Superior temporal gyrus (tissue), 1 donor: ENCODE results near the gene SNX18.
"Not testable (repeated sequence)": the region's sequence is repeated elsewhere in the genome, so short reads cannot be mapped to it uniquely, and the experiment has no call there.

ENCODE experiments used
- DNase-seq: peaks from one replicate; pipeline ENCODE4 v3.0.0-alpha.2; 2016; ENCODE audit errors: extremely low spot score

The SNX18 gene

GRCh38 chr5:54518818-54519508, 1.4 kb downstream of the SNX18 start:
- DNase-seq, result no peak

- DNase-seq, result no peak
Observed at GRCh38 chr5:54519509-54519876, 1.9 kb downstream of the SNX18 start.

DNA sequence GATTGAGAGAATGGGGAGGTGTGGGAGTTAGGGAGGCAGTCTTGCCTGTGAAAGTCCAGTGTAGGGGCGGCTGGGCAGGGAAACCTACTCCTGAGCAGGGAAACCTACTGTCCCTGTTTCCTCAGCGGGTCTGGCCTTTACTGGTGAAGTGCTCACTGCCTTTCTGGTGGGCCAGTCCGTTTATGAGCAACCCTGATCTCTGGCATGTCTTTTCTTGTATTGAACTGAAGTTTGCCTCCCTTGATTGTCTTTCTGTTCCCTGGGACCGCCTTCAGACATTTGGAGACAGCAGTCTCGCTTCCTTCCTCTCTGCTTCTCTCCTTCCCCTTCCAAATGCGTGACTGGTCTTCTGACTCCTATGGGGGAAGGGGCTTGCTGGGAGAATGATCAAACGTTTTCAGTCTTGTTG, 2.9 kb downstream of the SNX18 start:
- DNase-seq, result peak; percentile 54

DNA sequence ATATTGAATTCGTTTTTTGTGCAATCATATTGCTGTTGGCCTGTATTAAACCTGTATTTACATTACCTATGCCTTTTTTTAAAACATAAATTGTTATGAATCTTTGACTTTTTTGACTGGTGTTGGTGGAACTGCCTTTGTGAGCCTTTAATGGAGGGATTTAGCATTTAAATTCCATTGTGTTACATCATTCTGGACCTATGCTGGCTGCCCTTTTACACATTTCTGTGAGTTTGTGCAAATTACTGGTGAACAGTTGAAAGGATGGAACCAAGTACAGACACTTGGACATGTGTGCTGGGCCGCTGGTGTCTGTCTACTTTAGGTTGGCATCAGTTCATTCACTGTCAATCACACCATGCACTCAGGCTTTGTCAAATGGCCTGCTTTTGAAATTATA, 3.4 kb downstream of the SNX18 start:
- no peak for DNase-seq

GRCh38 chr5:54521856-54522479, 4.4 kb downstream of the SNX18 start:
- DNase-seq, result peak; percentile 12

- peak; percentile 14 for DNase-seq
Observed at GRCh38 chr5:54523534-54523933, 6.0 kb downstream of the SNX18 start.

DNA sequence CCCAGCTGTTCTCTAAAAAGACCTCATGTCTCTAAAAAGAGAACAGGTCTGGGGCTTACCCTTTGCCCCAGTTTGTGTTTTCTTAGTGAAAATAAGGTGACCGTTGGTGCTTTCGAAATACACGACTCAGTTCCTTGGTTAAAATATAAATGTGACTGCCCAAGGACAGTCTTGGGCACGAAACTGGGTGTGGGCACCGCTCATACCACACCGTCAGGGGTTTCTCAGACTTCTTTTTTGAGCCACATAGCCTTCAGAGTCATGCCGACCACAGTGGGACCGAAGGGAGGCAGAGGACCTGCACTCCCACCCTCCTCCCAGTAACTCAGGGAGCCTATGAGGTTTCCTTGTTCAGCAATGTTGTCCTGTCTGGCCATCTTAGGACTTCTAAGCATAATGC, 6.5 kb downstream of the SNX18 start:
- peak; percentile 19 for DNase-seq

GRCh38 chr5:54524704-54525103, 7.1 kb downstream of the SNX18 start:
- no peak for DNase-seq

DNA sequence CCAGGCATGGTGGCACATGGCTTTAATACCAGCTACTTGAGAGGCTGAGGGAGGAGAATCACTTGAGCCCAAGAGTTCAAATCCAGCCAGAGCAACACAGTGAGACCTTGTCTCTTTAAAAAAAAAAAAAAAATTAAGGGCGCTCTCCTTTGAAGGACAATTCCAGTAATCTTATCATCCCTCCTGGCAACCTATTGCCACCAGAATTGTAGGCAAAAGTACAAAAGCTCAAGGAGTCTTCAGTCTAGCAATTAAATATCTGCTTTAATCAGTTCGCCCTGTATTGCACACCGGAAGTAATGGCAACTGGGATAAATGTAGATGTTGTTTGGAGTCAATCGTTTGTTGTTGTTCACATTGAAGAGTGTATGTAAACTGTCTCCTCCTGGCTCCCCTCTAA, 7.7 kb downstream of the SNX18 start:
- DNase-seq, result no peak

DNA sequence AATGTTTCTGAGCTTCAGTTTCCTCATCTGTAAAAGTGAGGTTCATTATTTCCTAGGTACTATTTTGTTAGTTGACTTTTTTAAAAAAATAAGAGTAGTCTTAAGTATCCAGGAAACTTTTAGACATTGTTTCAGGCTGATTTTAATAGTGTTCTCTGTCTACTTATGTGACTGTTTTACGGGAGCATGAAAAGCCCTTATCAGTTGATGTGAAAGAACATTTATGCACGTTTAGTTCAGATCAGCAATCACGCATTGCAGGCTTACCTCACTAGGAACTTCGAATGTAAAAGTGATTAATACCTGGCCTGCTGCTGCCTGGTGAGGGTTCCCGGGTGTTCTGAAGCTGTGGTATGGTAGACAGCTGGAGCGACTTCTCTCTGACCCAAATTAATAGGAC, 8.1 kb downstream of the SNX18 start:
- no peak for DNase-seq

DNA sequence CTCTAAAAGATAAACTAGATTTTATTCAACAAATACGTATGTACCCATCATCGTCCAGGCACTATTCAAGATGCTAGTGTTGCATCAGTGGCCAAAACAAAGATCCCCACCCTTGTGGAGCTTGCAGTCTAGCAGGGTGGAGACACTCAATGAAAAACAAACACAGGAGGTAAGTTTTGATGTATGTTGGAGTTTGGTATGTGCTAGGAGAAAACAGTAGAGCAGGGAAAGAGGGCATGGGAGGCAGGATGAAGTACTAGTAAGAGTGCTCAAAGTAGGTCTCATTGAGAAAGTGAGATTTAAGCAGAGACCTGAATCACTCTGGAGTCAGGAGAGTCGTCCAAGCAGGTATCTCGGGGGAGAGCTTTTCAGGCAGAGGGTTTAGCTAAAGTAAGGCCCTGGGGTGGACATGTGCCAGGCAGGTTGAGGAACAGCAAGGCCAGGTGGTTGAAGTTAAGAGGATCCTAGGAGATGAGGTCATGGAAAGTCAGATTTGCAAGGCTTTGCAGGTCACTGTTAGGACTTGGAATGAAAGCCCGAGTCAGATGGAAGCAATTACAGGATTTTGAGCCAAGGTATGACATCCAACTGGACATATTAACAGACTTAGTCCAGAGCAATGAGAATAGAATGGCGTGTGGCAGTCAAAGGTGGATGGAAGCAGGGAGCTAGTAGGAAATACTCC, 9.2 kb downstream of the SNX18 start:
- DNase-seq, result no peak

DNA sequence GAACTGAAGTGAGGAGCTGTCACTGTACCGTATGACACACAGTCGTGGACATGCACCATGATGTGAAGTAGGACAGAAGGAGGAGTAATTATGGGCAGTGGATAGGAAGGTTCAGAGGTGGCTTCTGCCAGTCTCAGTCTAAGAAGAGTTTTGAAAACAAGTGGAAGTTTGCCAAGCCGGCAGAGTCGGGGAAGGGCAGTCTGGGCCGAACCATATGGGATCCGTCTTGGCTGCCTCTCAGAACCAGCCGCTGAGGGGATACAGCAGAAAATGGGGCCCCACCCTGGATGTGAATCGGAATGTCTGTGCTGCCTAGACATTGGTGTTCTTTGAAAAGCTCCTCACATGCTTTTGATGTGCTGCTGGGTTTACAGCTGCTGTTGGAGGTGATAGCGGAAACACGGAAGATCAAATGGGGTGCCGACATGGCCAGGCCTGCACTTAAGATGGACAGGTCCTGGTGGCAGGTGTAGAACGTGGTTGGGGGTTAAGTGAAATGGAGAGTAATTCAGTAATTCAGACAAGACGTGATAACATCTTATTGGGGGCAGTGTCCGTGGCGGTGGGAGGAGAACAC, 11.2 kb downstream of the SNX18 start:
- DNase-seq, result no peak

- no peak for DNase-seq
Observed at GRCh38 chr5:54529565-54529964, 12.0 kb downstream of the SNX18 start.

DNA sequence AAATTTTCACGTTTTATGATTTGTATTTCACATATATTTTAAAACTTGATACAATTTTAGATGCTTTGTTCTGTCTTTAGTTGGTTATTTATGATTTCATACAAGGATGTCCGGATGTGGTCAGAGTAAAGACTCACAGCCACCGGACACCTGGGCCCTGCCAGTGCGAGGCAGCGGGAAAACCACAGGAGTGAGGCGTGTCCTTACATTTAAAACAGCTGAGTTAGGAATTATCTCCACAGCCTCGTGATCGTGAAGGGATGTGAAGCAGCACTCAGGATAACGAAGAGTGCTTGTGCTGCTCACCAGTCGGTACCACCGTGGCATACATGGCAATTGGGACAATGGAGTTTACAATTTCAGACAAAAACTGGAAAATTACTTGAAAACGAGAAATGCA, 14.0 kb downstream of the SNX18 start:
- DNase-seq, result no peak

GRCh38 chr5:54533541-54534190, 16.1 kb downstream of the SNX18 start:
- DNase-seq, result no peak

- no peak for DNase-seq
Observed at GRCh38 chr5:54534191-54535004, 16.8 kb downstream of the SNX18 start.

- no peak for DNase-seq
Observed at GRCh38 chr5:54535149-54535844, 17.7 kb downstream of the SNX18 start.

DNA sequence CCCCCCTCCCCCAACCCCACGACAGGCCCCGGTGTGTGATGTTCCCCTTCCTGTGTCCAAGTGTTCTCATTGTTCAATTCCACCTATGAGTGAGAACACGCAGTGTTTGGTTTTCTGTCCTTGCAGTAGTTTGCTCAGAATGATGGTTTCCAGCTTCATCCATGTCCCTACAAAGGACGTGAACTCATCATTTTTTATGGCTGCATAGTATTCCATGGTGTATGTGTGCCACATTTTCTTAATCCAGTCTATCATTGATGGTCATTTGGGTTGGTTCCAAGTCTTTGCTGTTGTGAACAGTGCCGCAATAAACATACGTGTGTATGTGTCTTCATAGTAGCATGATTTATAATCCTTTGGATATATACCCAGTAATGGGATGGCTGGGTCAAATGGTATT, 18.8 kb downstream of the SNX18 start:
- DNase-seq, result not testable (repeated sequence)

DNA sequence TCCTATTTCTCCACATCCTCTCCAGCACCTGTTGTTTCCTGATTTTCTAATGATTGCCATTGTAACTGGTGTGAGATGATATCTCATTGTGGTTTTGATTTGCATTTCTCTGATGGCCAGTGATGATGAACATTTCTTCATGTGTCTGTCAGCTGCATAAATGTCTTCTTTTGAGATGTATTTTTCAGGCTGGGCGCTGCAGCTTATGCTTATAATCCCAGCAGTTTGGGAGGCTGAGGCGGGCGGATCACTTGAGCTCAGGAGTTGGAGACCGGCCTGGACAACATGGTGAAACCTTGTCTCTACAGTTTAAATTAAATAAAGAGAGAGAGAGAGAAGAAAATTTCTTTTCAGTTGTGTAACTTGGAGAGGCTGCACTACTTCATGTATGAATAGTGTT, 19.3 kb downstream of the SNX18 start:
- not testable (repeated sequence) for DNase-seq

- no peak for DNase-seq
Observed at GRCh38 chr5:54537725-54538124, 20.2 kb downstream of the SNX18 start.

- no peak for DNase-seq
Observed at GRCh38 chr5:54538156-54538555, 20.6 kb downstream of the SNX18 start.
